SK-N-SH (cell line): ENCODE results near the gene CPT1C. TPM values are rescaled to one million over a fixed set of nuclear protein-coding genes. Genes with fewer than 3 reads are reported as not detected.

Source experiments
- CTCF ChIA-PET: fragments of 300-600, 350-600 bp; formaldehyde crosslinking; extraction: SDS; loops from one replicate; lab custom pipeline; 2021; lab: Yijun Ruan, JAX
- POLR2A ChIA-PET: fragments of 350-600 bp; sonication (Branson Sonifier 250); formaldehyde crosslinking; extraction: SDS; loops from one replicate; lab custom pipeline; 2020; ENCODE audit warnings: antibody characterized with exemption, inconsistent platforms; lab: Yijun Ruan, JAX
- DNase-seq: peaks from one replicate; pipeline ENCODE4 v3.0.0; 2012
- H2AFZ ChIP-seq: fragments of 200-600 bp; sonication (generic); 2 replicates; pipeline ENCODE4 v1.8.1; 2016; ENCODE audit warnings: antibody characterized with exemption, mild to moderate bottlenecking, low read depth
- H3F3A ChIP-seq: fragments of 200-600 bp; sonication (generic); replicated peaks from 2 replicates; pipeline ENCODE3; 2016; ENCODE audit warnings: antibody characterized with exemption, mild to moderate bottlenecking; ENCODE audit not compliant: insufficient read depth
- H3K27ac ChIP-seq, 2 experiments: fragments of 200-500 bp in 1 of 2; fragments of 200-600 bp in 1 of 2; sonication (Bioruptor generic) in 1 of 2; sonication (generic), shearing (Covaris generic) in 1 of 2; 2 replicates each; pipeline versions ENCODE4 v1.5.1 to v1.6.1; 2014 to 2016; ENCODE audit warnings: low read depth in 2 of 2, inconsistent platforms in 1 of 2, low read length in 1 of 2, mild to moderate bottlenecking in 1 of 2, mixed read lengths in 1 of 2
- H3K27me3 ChIP-seq: fragments of 200-600 bp; sonication (generic), shearing (Covaris generic); 2 replicates; pipeline ENCODE4 v1.6.1; 2016; ENCODE audit warnings: mixed run types; ENCODE audit not compliant: insufficient read depth
- H3K36me3 ChIP-seq, 2 experiments: fragments of 200-500 bp in 1 of 2; fragments of 200-600 bp in 1 of 2; sonication (Bioruptor generic) in 1 of 2; sonication (generic) in 1 of 2; replicated peaks in 1 of 2; 2 replicates each; pipeline versions ENCODE3 to v1.5.1; 2014 to 2016; ENCODE audit warnings: low read length in 1 of 2, mild to moderate bottlenecking in 1 of 2; ENCODE audit not compliant: insufficient read depth in 2 of 2, control insufficient read depth in 1 of 2
- H3K4me1 ChIP-seq, 2 experiments: fragments of 200-500 bp in 1 of 2; fragments of 200-600 bp in 1 of 2; sonication (Bioruptor generic) in 1 of 2; sonication (generic), shearing (Covaris generic) in 1 of 2; 2 replicates each; pipeline versions ENCODE4 v1.5.1 to v1.6.1; 2014 to 2016; ENCODE audit warnings: low read depth in 1 of 2, low read length in 1 of 2, mixed run types in 1 of 2; ENCODE audit not compliant: insufficient read depth in 2 of 2, control insufficient read depth in 1 of 2
- H3K4me2 ChIP-seq: fragments of 200-600 bp; sonication (generic), shearing (Covaris generic); 2 replicates; pipeline ENCODE4 v1.6.1; 2017; ENCODE audit warnings: mixed run types
- H3K4me3 ChIP-seq, 2 experiments: fragments of 200-500 bp in 1 of 2; fragments of 200-600 bp in 1 of 2; sonication (Bioruptor generic) in 1 of 2; sonication (generic), shearing (Covaris generic) in 1 of 2; 2 replicates each; pipeline versions ENCODE4 v1.5.1 to v1.8.1; 2014 to 2016; ENCODE audit warnings: low read depth in 2 of 2, inconsistent platforms in 1 of 2, low read length in 1 of 2, mild to moderate bottlenecking in 1 of 2, mixed read lengths in 1 of 2, moderate library complexity in 1 of 2
- H3K79me2 ChIP-seq: fragments of 200-600 bp; sonication (generic); 2 replicates; pipeline ENCODE4 v1.8.1; 2017; ENCODE audit warnings: mild to moderate bottlenecking; ENCODE audit not compliant: insufficient read depth
- H3K9ac ChIP-seq: fragments of 200-600 bp; sonication (generic); 2 replicates; pipeline ENCODE4 v1.6.1; 2017; ENCODE audit warnings: mixed run types
- H3K9me2 ChIP-seq: fragments of 200-600 bp; sonication (generic); 2 replicates; pipeline ENCODE4 v1.6.1; 2017; ENCODE audit warnings: mixed run types
- H3K9me3 ChIP-seq: fragments of 200-600 bp; sonication (generic); 2 replicates; pipeline ENCODE4 v1.6.1; 2017; ENCODE audit warnings: mixed run types, mild to moderate bottlenecking, moderate library complexity
- H4K20me1 ChIP-seq: fragments of 200-600 bp; sonication (generic); 2 replicates; pipeline ENCODE4 v1.6.1; 2017; ENCODE audit warnings: mild to moderate bottlenecking, mixed run types; ENCODE audit not compliant: insufficient read depth
- CHD2 ChIP-seq: fragments of 150-350 bp; IDR thresholded peaks from 2 replicates; pipeline ENCODE4 v1.6.1; 2018; ENCODE audit warnings: low read length; ENCODE audit not compliant: partially characterized antibody
- CTCF ChIP-seq: fragments of 200-600 bp; sonication (generic); IDR thresholded peaks from 2 replicates; pipeline ENCODE4 v1.6.1; 2017; ENCODE audit warnings: antibody characterized with exemption, mild to moderate bottlenecking, moderate library complexity
- EP300 ChIP-seq, 2 experiments: IDR thresholded peaks; 2 replicates each; pipeline versions ENCODE4 v1.4.0 to v1.6.1; 2012; ENCODE audit warnings: borderline replicate concordance in 1 of 2, low read depth in 1 of 2, low read length in 1 of 2
- EZH2phosphoT487 ChIP-seq: fragments of 200-600 bp; sonication (generic); IDR thresholded peaks from 2 replicates; pipeline ENCODE4 v1.6.1; 2017; ENCODE audit warnings: low read depth, mixed run types, mild to moderate bottlenecking, antibody characterized with exemption, moderate library complexity, borderline replicate concordance
- FOSL2 ChIP-seq: IDR thresholded peaks from 2 replicates; pipeline ENCODE4 v1.4.0; 2012; ENCODE audit warnings: low read depth, mild to moderate bottlenecking, moderate library complexity, borderline replicate concordance
- FOXM1 ChIP-seq: IDR thresholded peaks from 2 replicates; pipeline ENCODE4 v1.4.0; 2012; ENCODE audit warnings: low read depth, mild to moderate bottlenecking
- GATA2 ChIP-seq: sonication (generic); formaldehyde crosslinking; IDR thresholded peaks from 2 replicates; pipeline ENCODE4 v1.5.0; 2020; ENCODE audit warnings: mild to moderate bottlenecking, missing genetic modification reagents
- MAX ChIP-seq: IDR thresholded peaks from 2 replicates; pipeline ENCODE4 v1.4.0; 2012; ENCODE audit warnings: low read depth
- NFIC ChIP-seq: IDR thresholded peaks from 2 replicates; pipeline ENCODE4 v1.4.0; 2012; ENCODE audit warnings: borderline replicate concordance
- REST ChIP-seq: IDR thresholded peaks from 2 replicates; pipeline ENCODE4 v1.6.1; 2012; ENCODE audit warnings: mild to moderate bottlenecking, low read depth, low read length, moderate library complexity
- RFX5 ChIP-seq: IDR thresholded peaks from 2 replicates; pipeline ENCODE4 v1.6.1; 2012; ENCODE audit warnings: mild to moderate bottlenecking, improper control_type of control experiment, low read length
- RXRA ChIP-seq: IDR thresholded peaks from 2 replicates; pipeline ENCODE4 v1.4.0; 2012; ENCODE audit warnings: low read depth, mild to moderate bottlenecking, borderline replicate concordance
- SMC3 ChIP-seq: IDR thresholded peaks from 2 replicates; pipeline ENCODE4 v1.6.1; 2012; ENCODE audit warnings: low read depth, low read length, improper control_type of control experiment
- TCF12 ChIP-seq: IDR thresholded peaks from 2 replicates; pipeline ENCODE4 v1.4.0; 2012
- TEAD4 ChIP-seq: IDR thresholded peaks from 2 replicates; pipeline ENCODE4 v1.4.0; 2012; ENCODE audit warnings: mild to moderate bottlenecking, borderline replicate concordance; ENCODE audit not compliant: insufficient read depth
- USF1 ChIP-seq: IDR thresholded peaks from 2 replicates; pipeline ENCODE4 v1.4.0; 2012; ENCODE audit warnings: low read depth, borderline replicate concordance
- YY1 ChIP-seq: IDR thresholded peaks from 2 replicates; pipeline ENCODE4 v1.4.0; 2012; ENCODE audit warnings: low read depth, mild to moderate bottlenecking
- WGBS: methylation state at CpG from one replicate; pipeline ENCODE4 v1.1.6; 2017; ENCODE audit warnings: low lambda C conversion rate; 5-methylcytosine and 5-hydroxymethylcytosine counted together
- polyA plus RNA-seq, 3 experiments: library from polyadenylated mRNA; depleted of rRNA; stranded (reverse); fragments of >200 nt; gene quantifications; 2 replicates each; pipeline ENCODE4 v1.2.3, GENCODE V29; 2012

Gene CPT1C
- polyA plus RNA-seq, 1 of the 3 experiments (the other 2 are of a cell fraction), result 139 TPM

- Histone ChIP-seq H3K27me3 (no peaks in the 10 kb centered on the region), H3F3A (peaks cover 18% of the 10 kb centered on the region), H3K4me1 (peaks cover 9 to 15% of the 10 kb centered on the region in 2 experiments; a peak in 3 of 4 replicates), H3K4me3 (peak overlapping the region; percentile 73 to 97), H3K36me3 (peaks cover 5 to 16% of the 10 kb centered on the region in 2 experiments), H3K9ac (peak overlapping the region; percentile 90), H3K79me2 (peaks cover 30% of the 10 kb centered on the region), H3K4me2 (peak overlapping the region; percentile 97), H4K20me1 (no peaks in the 10 kb centered on the region), H3K9me3 (no peaks in the 10 kb centered on the region), H3K9me2 (no peaks in the 10 kb centered on the region), H3K27ac (peak overlapping the region in 1 of 2 experiments; percentile 96; a peak in 1 of 4 replicates), H2AFZ (0 out of 2 replicates have a peak overlapping the region, but pooled peaks have one; percentile 52)
- no peak for DNase-seq
- CTCF ChIA-PET, result interaction anchor here (1.0 to 9.4 kb wide), 4 partner anchors 10 to 24 kb away, joined by 3 to 78 read pairs (median 4); partner anchors contain the start of genes ADM5 and PRMT1
- POLR2A ChIA-PET, result interaction anchor here (2.2 kb wide), 1 partner anchor 10 kb away, joined by 15 read pairs; the partner anchor contains the start of gene PRMT1
- no peak for TF ChIP-seq EP300 (IDR thresholded peaks at IDR 0.05; ENCODE audit: borderline replicate concordance in 1 of 2, low read depth in 1 of 2, low read length in 1 of 2)
- peak; percentile 22; the same call in 1 of the 2 replicates for TF ChIP-seq CTCF
- WGBS, result 2% methylated on average over 9 of the region's 9 CpGs
Observed at GRCh38 chr19:49666120-49666444, 24.8 kb upstream of the CPT1C start.

GRCh38 chr19:49667473-49667872 is 23.4 kb upstream of the CPT1C start:
- ChIA-PET POLR2A (no interaction called here), CTCF (interaction anchor here (0.7 to 9.4 kb wide), 4 partner anchors 8 to 66 kb away, joined by 3 to 78 read pairs (median 3); partner anchors contain the start of genes CPT1C and PRMT1)
- Histone ChIP-seq H4K20me1 (no peaks in the 10 kb centered on the region), H3F3A (peaks cover 15% of the 10 kb centered on the region), H3K4me1 (peaks cover 12 to 22% of the 10 kb centered on the region in 2 experiments; a peak in 3 of 4 replicates), H3K9ac (no peak overlapping the region), H3K4me3 (no peak overlapping the region), H3K27ac (no peak overlapping the region), H3K79me2 (peaks cover 30% of the 10 kb centered on the region), H3K36me3 (peaks cover 4 to 5% of the 10 kb centered on the region in 2 experiments), H3K9me2 (no peaks in the 10 kb centered on the region), H3K27me3 (no peaks in the 10 kb centered on the region), H2AFZ (no peak overlapping the region), H3K4me2 (no peak overlapping the region), H3K9me3 (no peaks in the 10 kb centered on the region)
- TF ChIP-seq MAX (no peak), GATA2 (CRISPR knock-in tag) (no peak), TCF12 (no peak), RFX5 (no peak), REST (no peak), YY1 (no peak), FOXM1 (no peak), USF1 (no peak), EP300 (IDR thresholded peaks at IDR 0.05; ENCODE audit: borderline replicate concordance in 1 of 2, low read depth in 1 of 2, low read length in 1 of 2) (no peak), NFIC (no peak), CHD2 (no peak), EZH2phosphoT487 (no peak), CTCF (no peak), RXRA (no peak), TEAD4 (no peak), SMC3 (no peak), FOSL2 (no peak)
- 80% methylated on average over 2 of the region's 2 CpGs for WGBS
- no peak for DNase-seq
